NCI-H1417 (cell line): Measurements from ENCODE around the gene CORIN.

Experiments used
- DNase-seq, 3 experiments: peaks; one replicate each; lab custom pipeline; 2025; lab: John Stamatoyannopoulos, UW

The CORIN gene

DNA sequence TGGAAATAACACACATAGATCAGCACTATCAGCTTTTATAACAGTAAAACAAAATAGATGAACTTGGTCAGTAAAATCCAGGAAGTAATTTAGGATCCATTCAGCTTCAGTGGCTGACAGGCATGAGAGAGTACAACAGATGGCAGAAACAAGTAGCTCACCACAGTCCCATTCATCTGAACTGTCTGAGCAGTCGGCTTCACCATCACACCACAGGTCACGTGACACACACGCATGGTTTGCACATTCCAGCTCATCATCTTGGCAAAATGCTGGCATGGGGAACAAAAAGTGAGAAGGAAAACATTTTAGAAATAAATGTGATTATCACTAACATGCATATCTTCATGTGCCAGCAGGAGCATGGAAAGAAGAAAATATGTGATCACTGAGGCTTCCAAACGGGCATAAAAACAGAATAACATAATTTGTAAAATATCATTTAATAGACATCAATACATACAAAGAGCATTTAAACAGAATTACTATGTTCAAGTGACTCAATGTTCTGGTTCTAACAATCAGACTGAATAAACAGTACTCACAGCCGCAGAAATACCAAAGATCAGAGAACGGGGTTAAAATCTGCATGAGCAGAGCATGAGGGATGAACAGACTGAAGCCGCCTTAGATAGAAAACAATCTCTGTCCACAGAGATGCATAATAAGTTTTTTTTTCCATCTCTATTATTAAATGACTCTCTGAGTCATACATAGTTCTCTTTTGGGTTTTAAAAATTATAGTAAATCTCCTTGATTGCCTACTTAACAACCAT, 194.7 kb downstream of the CORIN start:
- DNase-seq, result no peak

GRCh38 chr4:47642191-47642830, 195.6 kb downstream of the CORIN start:
- DNase-seq, result no peak

DNA sequence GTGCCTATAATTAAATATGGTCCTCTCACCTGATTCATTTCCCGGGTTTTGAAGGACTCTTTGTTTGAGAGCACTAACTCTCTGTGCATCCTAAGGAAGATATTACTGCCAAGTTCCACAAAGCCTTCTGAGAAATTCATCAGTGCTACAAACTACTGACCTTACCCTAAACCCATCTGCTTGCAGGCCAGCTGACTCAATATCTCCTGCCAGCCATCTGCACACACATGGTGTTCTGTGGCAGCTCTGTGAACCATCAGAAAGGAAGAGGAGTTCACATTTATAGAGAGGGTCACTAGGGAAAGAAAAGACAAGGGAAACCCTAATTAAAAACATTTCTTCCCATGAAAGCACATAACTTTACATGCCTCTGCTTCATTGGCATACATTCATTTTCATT, 196.1 kb downstream of the CORIN start:
- DNase-seq, result peak in 1 of 3 experiments; percentile 25

DNA sequence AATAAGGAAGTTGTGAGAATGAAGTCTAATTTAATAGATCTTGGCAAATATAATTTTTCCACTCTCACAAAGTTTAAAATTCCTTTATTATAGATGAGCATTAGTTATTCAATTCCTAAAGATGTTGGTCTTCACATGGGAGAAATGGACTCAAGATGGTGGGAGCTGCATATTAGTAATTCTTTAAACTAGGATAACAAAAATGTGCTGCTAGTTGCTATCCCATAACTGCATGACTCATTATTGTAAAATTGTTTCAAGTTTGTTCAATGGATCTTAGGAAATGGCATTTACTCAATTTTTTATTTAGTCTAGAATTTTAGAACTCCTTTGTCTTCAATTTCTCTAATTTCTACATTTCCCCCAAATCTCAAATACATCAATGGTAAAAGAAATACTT, 197.0 kb downstream of the CORIN start:
- no peak for DNase-seq

DNA sequence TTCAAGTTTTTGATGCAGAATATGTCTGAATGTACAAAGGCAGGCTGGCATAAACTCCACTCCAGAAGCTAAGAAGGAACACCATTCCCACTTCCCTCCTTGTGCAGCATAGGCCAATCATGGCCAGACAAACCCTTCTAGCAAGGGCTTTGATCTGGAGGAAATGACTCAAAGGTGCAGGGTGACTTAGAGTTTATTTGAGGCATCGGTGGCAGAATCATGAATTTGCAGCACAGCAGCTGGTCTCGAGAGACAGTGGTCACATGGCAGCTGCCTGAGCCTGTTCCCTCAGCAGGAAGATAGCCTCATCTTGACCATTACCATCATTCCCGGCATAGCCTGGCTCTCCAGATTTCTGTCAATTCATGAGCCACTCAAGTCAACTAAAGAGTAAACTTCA, 198.3 kb downstream of the CORIN start:
- DNase-seq, result no peak

DNA sequence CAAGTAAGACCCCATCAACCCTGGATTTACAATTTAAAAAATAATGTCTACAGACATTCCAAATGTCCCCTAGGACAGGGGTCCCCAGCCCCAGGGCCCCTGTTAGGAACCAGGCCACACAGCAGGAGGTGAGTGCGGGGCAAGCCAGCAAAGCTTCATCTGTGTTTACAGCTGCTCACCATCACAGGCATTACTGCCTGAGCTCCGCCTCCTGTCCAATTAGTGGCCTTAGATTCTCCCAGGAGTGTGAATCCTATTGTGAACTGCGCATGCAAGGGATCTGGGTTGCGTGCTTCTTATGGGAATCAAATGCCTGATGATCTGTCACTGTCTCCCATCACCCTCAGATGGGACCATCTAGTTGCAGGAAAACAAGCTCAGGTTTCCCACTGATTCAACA, 206.7 kb downstream of the CORIN start:
- peak in 2 of 3 experiments; percentile 7 to 35 for DNase-seq

- no peak for DNase-seq
Measured at GRCh38 chr4:47624031-47624441, 213.8 kb downstream of the CORIN start.

GRCh38 chr4:47621181-47621580, 216.7 kb downstream of the CORIN start:
- no peak for DNase-seq

DNA sequence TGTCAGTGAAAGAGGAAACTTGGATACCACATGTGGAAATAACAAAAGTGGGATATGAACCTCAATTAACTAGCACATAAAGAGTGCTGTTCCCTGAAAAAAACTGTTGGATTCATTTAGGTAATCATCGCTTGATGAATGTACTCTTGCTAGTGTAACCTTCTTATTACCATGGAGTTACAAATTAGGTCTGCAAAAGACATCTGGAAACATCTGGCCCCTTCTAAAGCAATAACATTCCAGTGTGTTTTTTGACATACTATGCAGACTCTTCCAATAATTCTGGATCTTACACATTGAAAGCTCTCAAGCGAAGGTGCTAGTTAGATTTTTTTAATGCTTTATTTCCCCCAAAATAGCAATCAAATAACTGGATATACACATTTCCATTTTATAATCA, 218.2 kb downstream of the CORIN start:
- DNase-seq, result no peak

DNA sequence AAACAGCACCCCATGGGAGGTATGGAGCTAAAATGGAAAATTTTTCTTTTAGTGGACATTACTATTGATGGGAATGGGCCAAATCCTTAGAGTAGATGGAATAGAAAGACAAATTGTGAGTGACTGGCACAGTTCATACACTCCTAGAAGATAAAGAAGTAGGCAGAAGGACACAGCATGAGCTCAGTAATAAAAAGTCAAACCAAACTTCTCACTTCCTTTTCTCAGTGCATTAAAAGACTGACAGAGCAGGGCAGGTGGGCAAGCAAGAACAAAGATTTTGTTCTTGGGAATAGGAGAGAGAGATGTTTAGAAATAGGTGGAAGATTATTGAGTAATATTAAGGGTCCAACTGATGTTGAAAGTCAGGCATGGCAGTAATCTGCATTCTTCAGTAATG, 220.3 kb downstream of the CORIN start:
- no peak for DNase-seq

GRCh38 chr4:47615385-47615784, 222.5 kb downstream of the CORIN start:
- DNase-seq, result no peak

DNA sequence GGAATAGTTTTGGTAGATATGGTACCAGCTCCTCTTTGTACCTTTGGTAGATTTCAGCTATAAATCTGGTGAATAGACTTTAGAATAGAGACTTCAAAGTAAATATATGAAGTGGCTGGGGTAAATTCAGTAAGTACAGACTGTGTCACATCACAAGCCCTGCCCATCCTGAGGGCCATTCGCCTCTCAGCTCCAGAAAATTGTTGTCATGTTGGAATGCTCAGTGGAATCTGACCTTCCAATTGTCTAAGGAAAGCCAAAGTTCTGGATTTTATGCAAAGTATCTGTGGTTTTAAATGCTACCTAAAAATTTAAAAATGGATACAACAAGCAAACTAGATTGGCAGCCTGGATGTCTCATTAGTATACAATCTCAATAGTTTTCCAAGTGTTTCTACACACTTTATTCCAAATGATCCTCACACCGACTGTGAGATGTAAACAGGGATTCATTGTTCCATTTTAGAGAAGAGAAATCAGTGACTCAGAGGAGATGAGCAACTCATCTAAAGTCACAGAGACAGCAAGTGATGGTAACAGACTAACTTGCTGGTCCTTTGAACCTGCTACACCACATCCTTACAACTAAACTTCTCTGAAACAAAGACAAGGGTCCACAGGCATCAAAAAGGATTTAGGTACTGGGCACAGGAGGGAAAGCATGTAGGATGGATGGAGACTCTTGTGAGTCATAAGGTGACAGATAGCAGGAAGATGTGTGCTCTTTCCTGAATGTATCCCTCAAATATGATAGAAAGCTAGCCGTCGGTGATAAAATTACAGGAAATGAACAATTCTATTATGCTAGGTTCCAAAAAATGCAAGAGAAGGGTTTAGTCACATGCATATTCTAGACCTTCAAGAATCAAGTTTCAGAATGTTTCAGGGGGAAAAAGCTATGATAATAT, 225.5 kb downstream of the CORIN start:
- no peak for DNase-seq

DNA sequence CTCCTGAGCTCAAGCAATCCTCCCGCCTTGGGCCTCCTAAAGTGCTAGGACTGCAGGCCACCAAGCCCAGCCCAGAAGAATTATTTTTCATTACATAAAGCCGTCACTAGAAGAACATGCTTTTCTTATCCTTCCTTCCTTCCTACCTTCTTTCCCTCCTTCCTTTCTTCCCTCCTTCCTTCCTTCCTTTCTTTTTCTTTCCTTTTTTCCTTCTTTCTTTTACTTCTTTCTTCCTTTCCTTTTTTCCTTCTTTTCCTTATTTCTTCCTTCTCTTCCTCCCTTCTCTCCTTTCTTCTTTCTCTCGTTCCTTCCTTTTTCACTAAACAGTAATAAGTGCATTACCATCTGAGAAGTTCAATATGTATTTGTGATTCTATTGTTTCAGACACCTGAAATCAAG, 231.4 kb downstream of the CORIN start:
- no peak for DNase-seq

DNA sequence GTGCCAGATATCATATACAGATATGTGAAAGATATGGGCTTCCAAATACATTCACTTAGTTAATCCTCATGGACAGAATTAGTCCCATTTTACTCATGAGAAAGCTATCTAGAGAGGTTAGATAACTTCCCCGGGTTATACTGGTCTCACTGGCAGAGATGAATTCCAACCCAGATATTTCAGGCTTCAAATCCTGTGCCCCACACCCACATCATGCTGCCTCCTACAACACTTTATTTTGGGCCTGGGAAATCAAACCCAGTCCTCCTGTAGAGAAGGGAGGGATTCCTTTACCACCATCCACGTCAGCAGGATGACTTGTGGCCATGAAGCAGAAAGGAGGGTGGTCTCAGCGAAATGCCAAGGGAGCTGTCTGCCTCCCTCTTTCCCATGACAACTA, 239.0 kb downstream of the CORIN start:
- no peak for DNase-seq

DNA sequence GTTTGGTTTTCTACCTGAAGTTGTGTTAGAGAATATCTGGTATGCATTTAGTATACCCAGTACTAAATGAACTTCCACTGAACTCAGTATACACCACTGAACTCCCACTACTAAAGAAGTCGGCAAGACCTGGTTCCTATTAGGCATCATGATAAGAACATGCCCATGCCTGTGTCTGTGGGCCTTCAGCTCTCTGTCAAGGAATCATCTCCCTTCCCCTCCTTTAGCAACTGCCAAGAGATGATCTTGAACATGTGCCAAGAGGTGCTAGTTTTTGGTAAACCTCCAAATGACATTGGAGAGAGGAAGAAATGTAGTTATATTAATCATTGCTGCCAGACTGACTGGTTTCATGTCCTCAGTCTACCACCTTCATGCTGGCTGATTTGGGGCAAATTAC, 239.5 kb downstream of the CORIN start:
- no peak for DNase-seq

DNA sequence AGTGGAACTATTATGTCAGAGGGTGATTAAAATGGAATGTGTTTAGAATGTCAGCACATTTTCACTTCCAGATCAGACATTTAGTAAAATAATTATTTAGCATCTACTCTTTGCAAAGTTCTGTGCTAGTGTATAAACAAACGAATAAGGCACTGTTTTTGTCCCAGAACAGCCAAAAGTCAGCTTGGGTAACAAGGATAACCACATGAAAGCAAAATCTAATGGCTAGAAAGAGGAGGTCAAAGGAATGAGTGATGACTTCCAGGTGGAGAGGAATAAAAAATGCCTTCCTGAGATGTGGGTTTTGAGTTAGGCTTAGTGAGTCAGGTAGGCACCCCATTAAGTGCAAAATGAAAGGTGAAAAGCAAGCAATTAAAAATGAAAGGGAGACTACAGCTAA, 240.2 kb downstream of the CORIN start:
- DNase-seq, result no peak

- no peak for DNase-seq
Measured at GRCh38 chr4:47590325-47590724, 247.5 kb downstream of the CORIN start.

- DNase-seq, result no peak
Measured at GRCh38 chr4:47579235-47579634, 258.6 kb downstream of the CORIN start.

DNA sequence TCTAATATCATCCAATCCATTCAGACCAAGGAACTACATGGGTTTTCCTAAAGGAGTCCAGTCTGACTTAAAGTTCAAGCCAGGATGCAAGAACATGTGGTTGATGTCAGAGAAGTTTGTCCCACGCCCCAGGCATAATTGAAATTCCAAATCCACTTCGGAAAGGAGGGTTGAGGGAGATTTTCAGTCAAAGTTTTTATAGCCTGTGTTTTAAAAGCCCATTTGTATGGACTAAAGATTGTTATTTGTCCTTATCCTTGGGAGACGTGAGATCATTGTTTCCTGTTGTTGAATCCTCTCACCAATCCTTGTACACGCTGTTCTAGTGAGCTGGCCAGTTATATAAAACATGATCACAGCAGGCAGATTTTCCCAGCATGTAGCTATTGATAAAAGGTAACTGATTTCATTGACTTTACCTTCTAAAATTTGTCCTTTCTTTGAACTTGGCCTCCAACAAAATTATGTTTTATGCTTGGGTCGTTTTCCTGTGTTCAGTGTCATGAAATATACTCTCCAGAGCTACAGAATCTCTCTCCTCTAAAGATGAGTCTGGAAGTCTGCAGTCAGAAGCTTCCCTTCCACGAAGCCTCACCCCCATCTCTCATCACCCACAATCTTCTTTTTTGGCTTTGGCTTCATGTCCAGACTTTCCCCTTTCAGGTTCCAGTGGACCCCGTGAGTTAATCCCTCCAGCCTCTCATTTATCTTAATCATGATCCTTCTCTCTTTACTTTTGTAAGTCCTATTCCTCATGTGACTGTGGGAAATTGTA, 259.9 kb downstream of the CORIN start:
- DNase-seq, result no peak

DNA sequence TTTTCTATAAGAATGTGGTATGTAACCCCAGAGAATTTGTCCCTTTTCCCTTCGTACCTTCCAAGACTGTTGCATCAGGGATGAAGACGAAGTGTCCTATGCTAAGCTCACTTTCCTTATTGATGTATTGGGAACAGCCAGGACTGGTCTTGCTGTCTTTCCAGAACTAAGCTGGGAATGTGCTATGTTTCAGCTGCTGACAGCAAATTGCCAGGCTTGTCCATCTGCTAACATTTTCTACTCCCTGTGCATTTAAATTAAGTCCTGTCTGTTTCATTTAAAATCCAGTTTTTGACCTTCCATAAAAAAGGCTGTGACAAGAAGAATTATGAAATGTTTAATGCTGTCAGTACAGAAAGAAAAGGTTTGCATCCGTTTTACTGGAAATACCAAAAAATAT, 264.9 kb downstream of the CORIN start:
- no peak for DNase-seq

DNA sequence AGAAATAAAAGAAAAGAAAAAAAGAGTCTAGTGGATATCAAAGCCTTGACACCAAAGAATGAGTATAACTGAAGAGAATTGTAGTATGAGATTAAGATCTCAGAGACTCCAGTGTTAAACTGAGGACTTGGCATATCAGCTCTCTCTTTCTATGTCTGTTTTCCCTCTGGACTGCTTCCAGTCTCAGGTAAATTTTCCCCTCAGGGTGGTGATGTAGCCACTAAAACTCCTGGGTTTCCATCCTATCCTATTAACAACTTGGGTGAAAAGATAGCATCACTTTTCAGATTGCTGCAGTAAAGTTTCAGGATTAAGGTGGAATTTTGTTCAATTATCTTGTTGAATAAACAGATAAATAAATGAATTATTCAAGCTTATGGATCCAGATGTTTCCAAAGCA, 267.1 kb downstream of the CORIN start:
- no peak for DNase-seq

- DNase-seq, result no peak
Measured at GRCh38 chr4:47567511-47567910, 270.4 kb downstream of the CORIN start.
